AG09319 (cell line): ENCODE data around the gene NKIRAS2.

ENCODE experiments used
- DNase-seq: peaks from one replicate; pipeline ENCODE4 v3.0.0-alpha.2; 2010; ENCODE audit warnings: low read depth; ENCODE audit errors: extremely low read depth
- TF ChIP-seq, protein P1 (sequence below): IDR thresholded peaks from 2 replicates; pipeline ENCODE4 v1.5.1; 2011; ENCODE audit warnings: low read depth, mild to moderate bottlenecking, inconsistent platforms, low read length, moderate library complexity

The NKIRAS2 gene

DNA sequence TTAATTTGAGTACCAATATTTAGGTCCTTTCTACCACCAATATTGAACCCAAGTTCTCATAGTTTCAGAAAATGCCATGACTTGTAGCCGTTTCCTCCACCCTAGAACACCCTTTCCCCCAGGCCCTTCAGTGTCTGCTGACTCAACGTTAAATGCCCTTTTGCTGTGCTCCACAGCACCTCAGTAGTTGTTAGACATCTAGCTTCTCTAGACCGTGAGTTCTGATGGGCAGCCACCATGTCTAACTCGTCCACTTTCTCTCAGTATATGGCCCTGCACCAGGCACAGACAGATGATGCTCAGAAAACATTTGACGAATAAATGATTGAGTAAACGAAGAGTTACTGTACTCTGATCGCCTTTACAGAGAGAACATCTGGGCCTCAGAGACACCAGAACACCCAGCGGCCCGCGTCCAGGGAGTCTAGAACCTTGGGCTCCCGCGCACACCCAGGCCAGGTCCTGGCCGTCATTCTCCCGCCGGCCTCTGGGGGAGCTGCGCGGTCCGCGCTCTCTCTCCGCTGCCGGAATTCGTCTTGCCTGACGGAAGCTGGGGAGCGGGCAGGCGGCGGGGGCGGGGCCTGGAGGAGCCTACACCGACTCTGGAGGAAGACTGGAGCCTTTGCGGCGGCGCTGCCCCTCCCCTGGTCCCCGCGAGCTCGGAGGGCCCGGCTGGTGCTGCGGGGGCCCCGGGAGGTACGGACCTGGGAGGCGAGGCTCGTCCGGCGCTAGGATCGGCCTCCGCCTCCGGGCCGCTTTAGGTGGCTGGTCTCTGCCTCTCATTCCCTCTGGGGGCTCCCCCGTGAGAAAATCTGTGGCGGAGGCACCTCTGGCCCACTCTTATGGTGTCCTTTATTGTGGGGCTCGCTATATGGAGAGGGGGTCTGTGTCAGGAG lies at the start of gene NKIRAS2:
NKIRAS2 (plus strand) TSS at position 582 of the 896 bp plus-strand sequence. CDS start 1,488 bp downstream, outside the sequence.
- TF ChIP-seq, protein P1, sequence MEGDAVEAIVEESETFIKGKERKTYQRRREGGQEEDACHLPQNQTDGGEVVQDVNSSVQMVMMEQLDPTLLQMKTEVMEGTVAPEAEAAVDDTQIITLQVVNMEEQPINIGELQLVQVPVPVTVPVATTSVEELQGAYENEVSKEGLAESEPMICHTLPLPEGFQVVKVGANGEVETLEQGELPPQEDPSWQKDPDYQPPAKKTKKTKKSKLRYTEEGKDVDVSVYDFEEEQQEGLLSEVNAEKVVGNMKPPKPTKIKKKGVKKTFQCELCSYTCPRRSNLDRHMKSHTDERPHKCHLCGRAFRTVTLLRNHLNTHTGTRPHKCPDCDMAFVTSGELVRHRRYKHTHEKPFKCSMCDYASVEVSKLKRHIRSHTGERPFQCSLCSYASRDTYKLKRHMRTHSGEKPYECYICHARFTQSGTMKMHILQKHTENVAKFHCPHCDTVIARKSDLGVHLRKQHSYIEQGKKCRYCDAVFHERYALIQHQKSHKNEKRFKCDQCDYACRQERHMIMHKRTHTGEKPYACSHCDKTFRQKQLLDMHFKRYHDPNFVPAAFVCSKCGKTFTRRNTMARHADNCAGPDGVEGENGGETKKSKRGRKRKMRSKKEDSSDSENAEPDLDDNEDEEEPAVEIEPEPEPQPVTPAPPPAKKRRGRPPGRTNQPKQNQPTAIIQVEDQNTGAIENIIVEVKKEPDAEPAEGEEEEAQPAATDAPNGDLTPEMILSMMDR = peak; percentile 85
- DNase-seq = peak; percentile 67

DNA sequence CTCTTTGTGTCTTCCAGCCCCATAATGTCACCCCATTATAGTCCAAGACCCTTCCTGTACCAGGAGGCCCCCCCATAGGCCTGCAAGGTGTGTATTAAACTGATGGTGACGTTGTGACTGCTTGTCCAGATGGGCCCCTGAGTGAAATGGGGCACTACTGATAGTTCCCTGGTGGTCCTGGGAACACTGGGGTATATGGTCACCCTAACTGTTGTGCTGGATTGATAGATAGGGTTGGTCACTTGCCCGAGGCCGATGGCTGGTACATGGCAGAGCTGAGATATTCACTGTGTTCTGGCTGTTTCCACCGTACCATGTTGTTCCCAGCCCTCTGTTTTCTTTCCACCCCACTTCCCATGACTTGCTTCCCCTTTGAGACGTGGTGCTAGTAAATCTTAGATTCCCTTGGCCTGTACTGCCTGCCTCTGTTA lies 49.0 kb upstream of the NKIRAS2 start:
- no peak for DNase-seq
- TF ChIP-seq, protein P1 = no peak

DNA sequence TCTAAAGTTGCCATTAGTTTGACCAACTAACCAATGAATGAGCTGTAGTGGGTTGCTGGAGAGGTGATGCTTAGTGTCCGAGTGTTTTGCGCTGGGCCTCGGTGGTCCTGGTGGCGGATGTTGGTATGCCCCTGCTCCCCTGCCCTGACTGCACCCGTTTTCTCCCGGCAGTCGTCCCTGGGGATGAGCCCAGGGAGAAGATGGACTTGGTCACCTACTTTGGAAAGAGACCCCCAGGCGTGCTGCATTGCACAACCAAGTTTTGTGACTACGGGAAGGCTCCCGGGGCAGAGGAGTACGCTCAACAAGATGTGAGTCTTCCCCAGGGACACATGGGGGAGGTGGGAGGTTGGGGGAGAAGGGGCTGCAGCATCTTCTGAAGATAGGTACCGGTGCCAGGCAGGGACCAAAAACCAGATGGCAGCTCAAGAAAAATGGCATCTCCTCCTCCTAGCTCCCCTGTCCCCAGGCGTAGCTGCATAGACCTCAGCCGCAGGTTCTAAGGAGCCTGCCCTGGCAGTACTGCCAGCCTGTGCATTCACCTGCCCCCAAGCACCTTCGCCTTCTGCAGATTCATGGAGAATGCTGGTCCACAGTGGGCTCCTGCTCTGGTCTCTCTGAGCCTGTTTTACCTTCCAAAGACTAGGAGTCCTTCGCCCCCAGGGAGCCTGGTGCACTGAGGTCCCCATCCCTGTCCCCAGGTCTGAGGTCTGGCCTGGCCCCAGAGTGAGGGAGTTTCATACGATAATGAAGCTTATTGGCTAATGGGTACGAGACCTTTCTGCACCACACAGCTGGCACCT lies 48.0 kb upstream of the NKIRAS2 start:
- DNase-seq = no peak
- TF ChIP-seq, protein P1 = no peak

DNA sequence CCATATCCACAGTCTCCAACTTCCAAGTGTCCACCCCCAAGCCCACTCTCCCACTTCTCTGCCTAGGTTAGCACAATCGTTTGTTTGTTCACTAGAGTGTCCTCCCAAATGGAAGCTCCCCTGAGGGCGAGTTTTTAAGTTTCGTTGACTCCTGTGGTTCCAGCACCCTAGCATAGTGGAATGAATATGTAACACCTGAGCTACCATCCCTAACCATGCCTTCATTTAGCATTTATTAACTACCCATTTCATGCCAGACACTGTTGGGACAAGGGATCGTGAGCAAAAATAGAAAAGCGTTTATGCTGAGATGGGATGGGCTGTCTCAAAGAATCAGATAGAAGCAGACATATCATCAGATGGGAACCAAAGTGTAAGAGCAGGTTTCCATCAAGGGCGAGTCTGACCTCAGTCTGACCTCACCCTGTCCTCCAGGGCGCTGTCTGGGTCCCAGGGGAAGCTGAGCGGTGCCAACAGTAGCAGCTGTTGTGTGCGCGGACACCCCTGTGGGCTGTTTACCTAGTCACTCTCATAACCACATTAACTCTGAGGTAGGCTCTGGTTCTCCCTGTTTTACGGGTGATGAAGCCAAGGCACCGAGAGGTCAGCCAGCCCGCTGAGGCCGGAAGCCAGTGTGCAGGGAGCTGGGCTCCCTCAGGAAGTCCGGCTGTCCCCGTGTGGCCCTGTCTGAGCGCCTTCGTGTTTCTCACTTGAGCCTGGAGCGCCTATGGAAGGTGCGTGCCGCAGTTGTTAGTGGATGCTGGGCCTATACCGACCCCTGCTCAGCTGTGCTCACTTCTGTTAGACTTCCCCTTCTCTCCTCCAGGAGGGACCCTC lies 47.1 kb upstream of the NKIRAS2 start:
- DNase-seq = no peak
- TF ChIP-seq, protein P1 = no peak

DNA sequence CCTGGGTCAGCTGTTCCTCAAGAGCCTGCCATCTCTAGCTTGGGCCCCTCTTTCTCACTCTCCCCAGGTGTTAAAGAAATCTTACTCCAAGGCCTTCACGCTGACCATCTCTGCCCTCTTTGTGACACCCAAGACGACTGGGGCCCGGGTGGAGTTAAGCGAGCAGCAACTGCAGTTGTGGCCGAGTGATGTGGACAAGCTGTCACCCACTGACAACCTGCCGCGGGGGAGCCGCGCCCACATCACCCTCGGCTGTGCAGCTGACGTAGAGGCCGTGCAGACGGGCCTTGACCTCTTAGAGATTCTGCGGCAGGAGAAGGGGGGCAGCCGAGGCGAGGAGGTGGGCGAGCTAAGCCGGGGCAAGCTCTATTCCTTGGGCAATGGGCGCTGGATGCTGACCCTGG lies 46.5 kb upstream of the NKIRAS2 start:
- DNase-seq = no peak
- TF ChIP-seq, protein P1 = no peak

DNA sequence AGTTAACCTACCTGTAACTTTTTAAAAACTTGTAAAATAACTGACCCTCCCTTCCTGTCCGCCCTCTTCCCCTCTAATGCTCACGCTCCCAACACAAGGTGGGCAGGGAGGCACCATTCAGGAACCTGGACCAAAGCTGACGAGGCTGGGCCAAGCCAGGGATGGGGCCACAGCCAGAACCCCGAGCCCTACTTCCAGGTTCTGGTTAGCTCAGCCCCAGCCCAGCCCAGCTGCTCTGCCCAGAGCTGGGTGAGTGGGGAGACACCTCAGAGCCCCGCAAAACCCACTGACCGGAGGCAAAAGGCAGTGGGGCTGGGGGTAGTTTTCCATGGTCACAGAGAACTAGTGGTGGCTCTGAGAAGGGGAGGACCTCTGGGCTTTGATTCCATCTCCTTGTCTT lies 45.9 kb upstream of the NKIRAS2 start:
- TF ChIP-seq, protein P1 = no peak

More for the DNA sequence above, 45.9 kb upstream of the NKIRAS2 start:
- no peak for DNase-seq
